ENCODE results near the gene KRT28. TPM values are rescaled to one million over a fixed set of nuclear protein-coding genes. Genes with fewer than 3 reads are reported as not detected.

The KRT28 gene
- polyA plus RNA-seq, 2 of the 4 experiments (the other 2 are of a cell fraction): not detected

DNA sequence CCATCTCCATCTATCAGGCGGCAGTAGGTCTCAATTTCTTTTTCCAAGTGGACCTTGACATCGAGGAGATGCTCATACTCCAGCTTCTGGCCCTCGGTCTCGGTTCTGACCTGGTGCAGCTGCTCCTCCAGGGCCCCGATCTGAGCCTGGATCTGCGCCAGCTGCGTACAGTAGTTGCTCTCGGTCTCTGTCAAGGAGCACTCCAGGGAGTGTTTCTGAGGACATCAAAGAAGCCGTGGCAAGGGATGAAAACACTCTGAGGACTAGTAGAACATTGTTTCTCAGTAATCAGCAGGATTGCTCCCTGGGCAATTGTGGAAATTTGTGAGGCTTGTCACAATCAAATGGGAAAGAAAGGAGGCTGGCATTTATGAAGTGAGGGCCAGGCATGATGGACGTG is 5.9 kb downstream of the KRT28 start:
- H3K9me3 ChIP-seq: no peaks in the 10 kb centered on the region
- no peak overlapping the region for H3K4me2 ChIP-seq
- ChIA-PET POLR2A (no interaction called here), CTCF (interaction anchor here (1.0 to 11.5 kb wide), 8 partner anchors 9 to 872 kb away, joined by 3 to 304 read pairs (median 8); partner anchors contain the start of gene SMARCE1)
- H3K4me1 ChIP-seq: no peaks in the 10 kb centered on the region
- no peak for DNase-seq (ENCODE audit: low read depth in 1 of 2, low spot score in 1 of 2)
- 60% methylated on average over 10 of the region's 10 CpGs for WGBS (ENCODE audit: missing lambda C conversion rate)
- H3K4me3 ChIP-seq: no peak overlapping the region
- no peak for TF ChIP-seq KDM1A (IDR thresholded peaks at IDR 0.05; ENCODE audit: low read depth)
- no peak for ATAC-seq
- H3K27ac ChIP-seq: no peak overlapping the region
- no peak for FAIRE-seq

GRCh38 chr17:40791787-40792436 is 7.8 kb downstream of the KRT28 start:
- 23% methylated on average over 6 of the region's 6 CpGs for WGBS (ENCODE audit: missing lambda C conversion rate)
- peak; percentile 45 to 61 for DNase-seq (ENCODE audit: low read depth in 1 of 2, low spot score in 1 of 2)
- H3K27ac ChIP-seq: no peak overlapping the region
- ATAC-seq: peak; percentile 73 to 74
- TF ChIP-seq CTCF (IDR thresholded peaks at IDR 0.05): peak; percentile 98
- no peak for TF ChIP-seq HOXA7 (CRISPR knock-in tag; IDR thresholded peaks at IDR 0.05)
- TF ChIP-seq JUN (IDR thresholded peaks at IDR 0.05): no peak
- peak; percentile 98 for TF ChIP-seq SMC3 (IDR thresholded peaks at IDR 0.05)
- TF ChIP-seq FOXS1 (CRISPR knock-in tag; IDR thresholded peaks at IDR 0.05): no peak
- peak; percentile 83 to 86 for TF ChIP-seq RAD21 (conservative IDR thresholded peaks at IDR 0.05 in 1 of 2, IDR thresholded peaks at IDR 0.05 in 1 of 2)
- ChIA-PET CTCF (interaction anchor here (0.6 to 11.5 kb wide), 40 partner anchors 8 to 876 kb away, joined by 3 to 304 read pairs (median 4); partner anchors contain the start of genes KRT27 and SMARCE1), POLR2A (interaction anchor here (1.0 kb wide), 1 partner anchor 27 kb away, joined by 4 read pairs; no protein-coding TSS in a partner anchor)
- no peaks in the 10 kb centered on the region for H3K4me1 ChIP-seq
- no peak overlapping the region for H3K4me2 ChIP-seq
- FAIRE-seq: peak; percentile 68
- H3K9me3 ChIP-seq: no peaks in the 10 kb centered on the region
- H3K4me3 ChIP-seq: no peak overlapping the region

GRCh38 chr17:40791111-40791510 is 8.6 kb downstream of the KRT28 start:
- ChIA-PET POLR2A (no interaction called here), CTCF (interaction anchor here (0.7 to 11.5 kb wide), 29 partner anchors 10 to 857 kb away, joined by 3 to 304 read pairs (median 4); partner anchors contain the start of genes KRT27 and SMARCE1)
- no peak overlapping the region for H3K27ac ChIP-seq
- WGBS (ENCODE audit: missing lambda C conversion rate): 94% methylated on average over 1 of the region's 1 CpG
- FAIRE-seq (no peak), ATAC-seq (no peak), DNase-seq (ENCODE audit: low read depth in 1 of 2, low spot score in 1 of 2) (no peak)
- H3K4me2 ChIP-seq: no peak overlapping the region
- no peak overlapping the region for H3K4me3 ChIP-seq
- TF ChIP-seq MYC (IDR thresholded peaks at IDR 0.05; ENCODE audit: borderline replicate concordance, low read length): no peak
- TF ChIP-seq CTCF (IDR thresholded peaks at IDR 0.05): no peak
- TF ChIP-seq NPAS2 (CRISPR knock-in tag; IDR thresholded peaks at IDR 0.05; ENCODE audit: borderline replicate concordance): no peak
- no peak for TF ChIP-seq HEYL (CRISPR knock-in tag; IDR thresholded peaks at IDR 0.05)
- TF ChIP-seq BHLHE40 (IDR thresholded peaks at IDR 0.05; ENCODE audit: low read depth, low read length): no peak
- TF ChIP-seq, protein P1, sequence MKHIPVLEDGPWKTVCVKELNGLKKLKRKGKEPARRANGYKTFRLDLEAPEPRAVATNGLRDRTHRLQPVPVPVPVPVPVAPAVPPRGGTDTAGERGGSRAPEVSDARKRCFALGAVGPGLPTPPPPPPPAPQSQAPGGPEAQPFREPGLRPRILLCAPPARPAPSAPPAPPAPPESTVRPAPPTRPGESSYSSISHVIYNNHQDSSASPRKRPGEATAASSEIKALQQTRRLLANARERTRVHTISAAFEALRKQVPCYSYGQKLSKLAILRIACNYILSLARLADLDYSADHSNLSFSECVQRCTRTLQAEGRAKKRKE (CRISPR knock-in tag; IDR thresholded peaks at IDR 0.05; ENCODE audit: low read depth): no peak
- no peak for TF ChIP-seq EHMT2 (IDR thresholded peaks at IDR 0.05; ENCODE audit: low read depth)
- no peak for TF ChIP-seq JUN (IDR thresholded peaks at IDR 0.05)
- no peak for TF ChIP-seq ZNF302 (CRISPR knock-in tag; IDR thresholded peaks at IDR 0.05)
- TF ChIP-seq CHD4 (IDR thresholded peaks at IDR 0.05; ENCODE audit: borderline replicate concordance): no peak
- TF ChIP-seq USF2 (IDR thresholded peaks at IDR 0.05): no peak
- TF ChIP-seq TP53 (CRISPR knock-in tag; IDR thresholded peaks at IDR 0.05): no peak
- TF ChIP-seq PHF8 (IDR thresholded peaks at IDR 0.05; ENCODE audit: borderline replicate concordance, low read depth): no peak
- no peak for TF ChIP-seq REST (IDR thresholded peaks at IDR 0.05)
- H3K4me1 ChIP-seq: no peaks in the 10 kb centered on the region
- H3K9me3 ChIP-seq: no peaks in the 10 kb centered on the region
